Heart left ventricle (tissue), 13 donors: ENCODE measurements around the gene HAX1.

ENCODE experiments used
- CTCF ChIP-seq, 12 donors: fragments of 200-600 bp; sonication (generic) in 4 of 12; IDR thresholded peaks; one replicate each; pipeline versions ENCODE4 v1.5.0 to v1.8.0; 2018 to 2022; ENCODE audit warnings: antibody characterized with exemption in 12 of 12, mild to moderate bottlenecking in 5 of 12
- POLR2A ChIP-seq, 2 donors: fragments of 450-650 bp; IDR thresholded peaks; one replicate each; pipeline ENCODE4 v1.6.1; 2017; ENCODE audit warnings: antibody characterized with exemption in 2 of 2, mild to moderate bottlenecking in 2 of 2, moderate library complexity in 2 of 2
- donor health status: ischemic (EF 13 %, LVEDD 7.1; RV severe dilation, severe dysfunction).
- donor health status: DM: no; HTN: yes; CAD: no.
- donor health status: DM: no; HTN: no; CAD: no.
- donor health status: ischemic (EF 25% LVEDD 6.9; RV normal size, moderate dysfunction).
- donor health status: ischemic (EF 25% LVEDD 5.7; RV mildly dilated, moderate dysfunction).
- donor health status: ischemic (EF 35%, LVEDD 5.7; RV mildly dilated, moderate dysfunction).
- donor health status: nonischemic (EF 11% LVEDD 7.7; RV severe dilation, severe dysfunction).
- donor health status: DM: yes; HTN: yes; CAD: no.
- donor health status: PGD.
- donor health status: ischemic (EF 29% LVEDD 5.4; RV normal size, mild dysfunction).
- donor health status: nonischemic (EF 23%, LVEDD 6.1; RV moderate dilation, normal function).

- TF ChIP-seq POLR2A (IDR thresholded peaks at IDR 0.05) (no peak), CTCF (IDR thresholded peaks at IDR 0.05) (no peak)
Measured at GRCh38 chr1:154225370-154225769, 47.1 kb upstream of the HAX1 start.
